ENCODE measurements around the gene TMEM9.

Gene TMEM9

DNA sequence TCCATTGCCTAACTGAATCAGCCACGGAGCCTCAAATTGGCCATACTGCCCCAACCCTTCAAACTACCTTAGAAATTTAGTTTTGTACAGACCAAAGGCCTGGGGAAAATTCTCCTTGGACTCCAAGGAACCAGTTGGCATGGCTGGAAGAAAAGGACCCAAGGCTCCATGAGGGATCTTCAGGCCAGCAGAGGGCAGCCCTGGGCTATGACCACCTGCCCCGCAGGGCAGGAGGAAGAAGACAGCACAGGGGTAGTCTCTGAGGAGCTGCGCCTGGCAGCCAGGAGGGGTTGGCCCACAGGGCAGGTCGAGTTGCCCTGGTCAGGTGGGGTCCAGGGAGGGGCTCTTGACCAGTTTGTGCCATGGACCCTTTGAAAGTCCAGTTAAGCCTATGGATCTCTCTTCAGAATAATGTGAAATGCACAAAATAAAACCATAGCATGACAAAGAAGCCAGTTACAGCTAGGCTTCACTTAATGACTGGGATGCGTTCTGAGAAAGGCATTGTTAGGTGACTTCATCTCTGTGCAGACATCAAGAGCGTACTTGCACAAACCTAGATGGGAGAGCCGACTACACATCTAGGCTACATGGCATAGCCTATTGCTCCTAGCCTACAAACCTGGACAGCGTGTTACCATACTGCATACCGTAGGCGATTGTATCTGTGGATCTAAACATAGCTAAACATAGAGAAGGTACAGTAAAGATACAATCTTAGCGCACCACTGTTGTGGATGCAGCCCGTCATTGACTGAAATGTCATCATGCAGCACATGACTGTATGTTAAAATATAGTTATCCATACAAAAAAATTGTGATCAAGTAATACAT, 68.2 kb downstream of the TMEM9 start:
- Mint-ChIP-seq H3K4me3 (no peak overlapping the region), H3K27me3 (ENCODE audit: low read depth, poor library complexity) (peaks cover 17% of the 10 kb centered on the region), H3K9me3 (no peaks in the 10 kb centered on the region), H3K27ac (no peak overlapping the region), H3K4me1 (peaks cover 19% of the 10 kb centered on the region), H3K36me3 (ENCODE audit: low read depth) (no peaks in the 10 kb centered on the region)
- TF ChIP-seq CTCF (IDR thresholded peaks at IDR 0.05): peak; percentile 49
- peak; percentile 44 for DNase-seq
